ENCODE data around the gene TMED10.

The TMED10 gene

GRCh38 chr14:75120541-75121291, 55.7 kb downstream of the TMED10 start:
- H3K9ac ChIP-seq (ENCODE audit: low read length) = no peak overlapping the region
- no peak for DNase-seq
- H4K8ac ChIP-seq (ENCODE audit: low read depth, low read length) = no peak overlapping the region
- H3K4me1 ChIP-seq (ENCODE audit: control insufficient read depth, low read depth, low read length) = no peaks in the 10 kb centered on the region
- no peak overlapping the region for H3K23ac ChIP-seq (ENCODE audit: low read length)
- no peak overlapping the region for H2BK120ac ChIP-seq (ENCODE audit: low read depth, low read length)
- no peaks in the 10 kb centered on the region for H3K79me1 ChIP-seq (ENCODE audit: low read length)
- H3K36me3 ChIP-seq (ENCODE audit: control insufficient read depth, insufficient read depth, low read length) = no peaks in the 10 kb centered on the region
- no peak overlapping the region for H3K56ac ChIP-seq (ENCODE audit: low read length)
- H2BK15ac ChIP-seq (replicated peaks; ENCODE audit: low read depth) = no peak overlapping the region
- H2AK5ac ChIP-seq (ENCODE audit: low read length) = no peak overlapping the region
- no peaks in the 10 kb centered on the region for H3K27me3 ChIP-seq (ENCODE audit: insufficient read depth, low read length, poor library complexity)
- no peak overlapping the region for H3K4me3 ChIP-seq (ENCODE audit: low read length)
- WGBS (ENCODE audit: extremely low coverage, insufficient coverage, low lambda C conversion rate) = no CpG with 5 or more reads among the region's 3 CpGs
- H2BK5ac ChIP-seq (ENCODE audit: low read length) = no peak overlapping the region
- no peak overlapping the region for H3K18ac ChIP-seq (ENCODE audit: low read length)
- no peak overlapping the region for H3K27ac ChIP-seq (ENCODE audit: low read depth, low read length)
- no peaks in the 10 kb centered on the region for H3K79me2 ChIP-seq (ENCODE audit: control insufficient read depth, insufficient read depth, low read length)
- no peak overlapping the region for H3K4ac ChIP-seq (ENCODE audit: low read depth, low read length)
- no peak overlapping the region for H3K4me2 ChIP-seq (ENCODE audit: low read length)
- no peak overlapping the region for H4K5ac ChIP-seq (ENCODE audit: low read length)

DNA sequence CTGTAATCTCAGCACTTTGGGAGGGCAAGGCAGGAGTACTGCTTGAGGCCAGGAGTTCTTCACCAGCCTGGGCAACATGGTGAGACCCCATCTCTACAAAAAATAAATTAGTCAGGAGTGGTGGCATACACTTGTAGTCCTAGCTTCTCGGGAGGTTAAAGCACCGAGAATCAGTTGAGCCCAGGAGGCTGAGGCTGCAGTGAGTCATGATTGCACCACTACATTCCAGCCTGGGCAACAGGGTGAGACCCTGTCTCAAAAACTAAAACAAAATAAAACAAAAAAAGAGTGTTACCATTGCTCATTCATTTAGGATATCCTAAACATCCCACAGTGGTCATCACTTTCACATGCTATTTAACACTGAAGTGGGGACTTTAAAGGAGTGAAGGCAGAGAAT, 57.4 kb downstream of the TMED10 start:
- no peak overlapping the region for H3K9ac ChIP-seq (ENCODE audit: low read length)
- no peak overlapping the region for H2BK15ac ChIP-seq (replicated peaks; ENCODE audit: low read depth)
- no peak overlapping the region for H3K18ac ChIP-seq (ENCODE audit: low read length)
- no peak overlapping the region for H3K4ac ChIP-seq (ENCODE audit: low read depth, low read length)
- DNase-seq = no peak
- H3K23ac ChIP-seq (ENCODE audit: low read length) = no peak overlapping the region
- H3K27ac ChIP-seq (ENCODE audit: low read depth, low read length) = no peak overlapping the region
- H3K4me1 ChIP-seq (ENCODE audit: control insufficient read depth, low read depth, low read length) = no peaks in the 10 kb centered on the region
- H3K27me3 ChIP-seq (ENCODE audit: insufficient read depth, low read length, poor library complexity) = no peaks in the 10 kb centered on the region
- H2AK5ac ChIP-seq (ENCODE audit: low read length) = no peak overlapping the region
- H3K36me3 ChIP-seq (ENCODE audit: control insufficient read depth, insufficient read depth, low read length) = peaks cover under 1% of the 10 kb centered on the region
- no peak overlapping the region for H3K56ac ChIP-seq (ENCODE audit: low read length)
- no peak overlapping the region for H2BK5ac ChIP-seq (ENCODE audit: low read length)
- H3K4me2 ChIP-seq (ENCODE audit: low read length) = no peak overlapping the region
- no peaks in the 10 kb centered on the region for H3K79me1 ChIP-seq (ENCODE audit: low read length)
- H2BK120ac ChIP-seq (ENCODE audit: low read depth, low read length) = no peak overlapping the region
- no peak overlapping the region for H4K5ac ChIP-seq (ENCODE audit: low read length)
- H3K4me3 ChIP-seq (ENCODE audit: low read length) = no peak overlapping the region
- WGBS (ENCODE audit: extremely low coverage, insufficient coverage, low lambda C conversion rate) = no CpG with 5 or more reads among the region's 2 CpGs
- no peak overlapping the region for H4K8ac ChIP-seq (ENCODE audit: low read depth, low read length)
- H3K79me2 ChIP-seq (ENCODE audit: control insufficient read depth, insufficient read depth, low read length) = no peaks in the 10 kb centered on the region

- WGBS (ENCODE audit: extremely low coverage, insufficient coverage, low lambda C conversion rate) = no CpG with 5 or more reads among the region's 5 CpGs
- Histone ChIP-seq H2AK5ac (ENCODE audit: low read length) (no peak overlapping the region), H3K56ac (ENCODE audit: low read length) (no peak overlapping the region), H3K27ac (ENCODE audit: low read depth, low read length) (no peak overlapping the region), H3K9ac (ENCODE audit: low read length) (no peak overlapping the region), H3K36me3 (ENCODE audit: control insufficient read depth, insufficient read depth, low read length) (peaks cover 6% of the 10 kb centered on the region), H3K79me2 (ENCODE audit: control insufficient read depth, insufficient read depth, low read length) (no peaks in the 10 kb centered on the region), H3K4me2 (ENCODE audit: low read length) (no peak overlapping the region), H3K4me1 (ENCODE audit: control insufficient read depth, low read depth, low read length) (no peaks in the 10 kb centered on the region), H3K23ac (ENCODE audit: low read length) (no peak overlapping the region), H2BK5ac (ENCODE audit: low read length) (no peak overlapping the region), H2BK15ac (replicated peaks; ENCODE audit: low read depth) (no peak overlapping the region), H3K4ac (ENCODE audit: low read depth, low read length) (no peak overlapping the region), H3K18ac (ENCODE audit: low read length) (no peak overlapping the region), H4K8ac (ENCODE audit: low read depth, low read length) (no peak overlapping the region), H2BK120ac (ENCODE audit: low read depth, low read length) (no peak overlapping the region), H4K5ac (ENCODE audit: low read length) (no peak overlapping the region), H3K27me3 (ENCODE audit: insufficient read depth, low read length, poor library complexity) (no peaks in the 10 kb centered on the region), H3K4me3 (ENCODE audit: low read length) (no peak overlapping the region), H3K79me1 (ENCODE audit: low read length) (no peaks in the 10 kb centered on the region)
- DNase-seq = no peak
Measured at GRCh38 chr14:75113932-75114539, 62.4 kb downstream of the TMED10 start.

GRCh38 chr14:75109877-75110276, 66.5 kb downstream of the TMED10 start:
- Histone ChIP-seq H4K8ac (ENCODE audit: low read depth, low read length) (no peak overlapping the region), H2BK5ac (ENCODE audit: low read length) (no peak overlapping the region), H3K79me1 (ENCODE audit: low read length) (no peaks in the 10 kb centered on the region), H3K27me3 (ENCODE audit: insufficient read depth, low read length, poor library complexity) (no peaks in the 10 kb centered on the region), H2AK5ac (ENCODE audit: low read length) (no peak overlapping the region), H3K4ac (ENCODE audit: low read depth, low read length) (no peak overlapping the region), H3K56ac (ENCODE audit: low read length) (no peak overlapping the region), H3K4me1 (ENCODE audit: control insufficient read depth, low read depth, low read length) (no peaks in the 10 kb centered on the region), H3K36me3 (ENCODE audit: control insufficient read depth, insufficient read depth, low read length) (peaks cover 12% of the 10 kb centered on the region), H3K4me3 (ENCODE audit: low read length) (no peak overlapping the region), H2BK15ac (replicated peaks; ENCODE audit: low read depth) (no peak overlapping the region), H2BK120ac (ENCODE audit: low read depth, low read length) (no peak overlapping the region), H3K27ac (ENCODE audit: low read depth, low read length) (no peak overlapping the region), H3K4me2 (ENCODE audit: low read length) (no peak overlapping the region), H4K5ac (ENCODE audit: low read length) (no peak overlapping the region), H3K18ac (ENCODE audit: low read length) (no peak overlapping the region), H3K9ac (ENCODE audit: low read length) (no peak overlapping the region), H3K23ac (ENCODE audit: low read length) (no peak overlapping the region), H3K79me2 (ENCODE audit: control insufficient read depth, insufficient read depth, low read length) (no peaks in the 10 kb centered on the region)
- no CpG with 5 or more reads among the region's 2 CpGs for WGBS (ENCODE audit: extremely low coverage, insufficient coverage, low lambda C conversion rate)
- no peak for DNase-seq

- Histone ChIP-seq H3K4me2 (ENCODE audit: low read length) (no peak overlapping the region), H3K56ac (ENCODE audit: low read length) (no peak overlapping the region), H3K79me1 (ENCODE audit: low read length) (no peaks in the 10 kb centered on the region), H3K4ac (ENCODE audit: low read depth, low read length) (no peak overlapping the region), H3K27ac (ENCODE audit: low read depth, low read length) (no peak overlapping the region), H4K8ac (ENCODE audit: low read depth, low read length) (no peak overlapping the region), H3K18ac (ENCODE audit: low read length) (no peak overlapping the region), H3K27me3 (ENCODE audit: insufficient read depth, low read length, poor library complexity) (no peaks in the 10 kb centered on the region), H3K9ac (ENCODE audit: low read length) (no peak overlapping the region), H2AK5ac (ENCODE audit: low read length) (no peak overlapping the region), H3K4me1 (ENCODE audit: control insufficient read depth, low read depth, low read length) (no peaks in the 10 kb centered on the region), H3K79me2 (ENCODE audit: control insufficient read depth, insufficient read depth, low read length) (no peaks in the 10 kb centered on the region), H4K5ac (ENCODE audit: low read length) (no peak overlapping the region), H2BK15ac (replicated peaks; ENCODE audit: low read depth) (no peak overlapping the region), H3K23ac (ENCODE audit: low read length) (no peak overlapping the region), H3K4me3 (ENCODE audit: low read length) (no peak overlapping the region), H3K36me3 (ENCODE audit: control insufficient read depth, insufficient read depth, low read length) (peaks cover 12% of the 10 kb centered on the region), H2BK120ac (ENCODE audit: low read depth, low read length) (no peak overlapping the region), H2BK5ac (ENCODE audit: low read length) (no peak overlapping the region)
- DNase-seq = no peak
- no CpG with 5 or more reads among the region's 3 CpGs for WGBS (ENCODE audit: extremely low coverage, insufficient coverage, low lambda C conversion rate)
Measured at GRCh38 chr14:75107186-75107585, 69.2 kb downstream of the TMED10 start.
